Measurements from ENCODE around the gene ZBTB7B. TPM values are rescaled to one million over a fixed set of nuclear protein-coding genes. Genes with fewer than 3 reads are reported as not detected.

ZBTB7B gene
- total RNA-seq, 1 experiment from 2014 or later: 38.3 TPM

DNA sequence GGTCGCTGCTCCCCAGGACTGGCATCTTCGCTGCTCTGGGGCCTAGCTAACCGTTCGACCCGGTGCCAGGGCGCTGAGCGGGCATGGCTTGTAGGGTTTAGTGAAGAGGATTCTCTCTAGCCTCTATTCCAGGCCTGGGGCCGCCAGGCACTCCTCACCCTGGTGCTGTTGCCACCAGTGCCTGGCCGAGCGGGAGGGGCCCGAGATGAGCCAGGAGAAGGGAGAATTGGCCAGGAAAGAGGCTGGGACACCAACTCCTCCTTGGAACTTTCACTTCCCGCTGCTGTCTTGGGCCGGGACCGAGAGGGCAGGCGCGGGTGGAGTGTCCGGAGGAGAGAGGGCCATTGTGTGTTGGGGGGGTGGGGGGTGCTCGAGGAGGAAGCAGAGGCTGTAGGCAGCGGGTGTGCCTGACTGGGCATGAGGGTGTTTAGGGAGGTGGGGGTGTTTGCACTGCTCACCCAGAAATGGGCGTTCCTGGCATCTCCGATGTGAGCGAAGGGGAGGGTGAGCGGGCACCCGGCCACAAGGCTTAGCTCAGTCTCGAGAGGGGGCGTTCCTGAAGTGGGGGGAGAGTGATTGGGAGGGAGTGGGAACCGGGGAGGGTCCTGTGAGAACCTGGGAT, 49.3 kb downstream of the ZBTB7B start:
- Histone ChIP-seq H3K79me1 (ENCODE audit: insufficient read depth, low read depth, low read length, poor library complexity, severe bottlenecking) (no peaks in the 10 kb centered on the region), H3T11ph (ENCODE audit: low read length) (no peak overlapping the region), H3K27ac (ENCODE audit: insufficient read length, low read depth, low read length) (no peak overlapping the region), H4K20me1 (ENCODE audit: control insufficient read depth, insufficient read depth, insufficient read length) (no peaks in the 10 kb centered on the region), H4K5ac (ENCODE audit: insufficient read length, low read depth, low read length) (no peak overlapping the region), H3K27me3 (ENCODE audit: insufficient read depth, low read length) (peaks cover 4% of the 10 kb centered on the region; the same call in 1 of the 2 replicates), H2BK15ac (ENCODE audit: low read depth, low read length) (no peak overlapping the region), H2BK120ac (ENCODE audit: low read depth, low read length, poor library complexity, severe bottlenecking) (no peak overlapping the region), H3K4me1 (ENCODE audit: insufficient read depth, low read length) (no peaks in the 10 kb centered on the region; the same call in 1 of the 2 replicates), H2AK5ac (ENCODE audit: insufficient read length, low read length) (no peak overlapping the region), H3K4ac (ENCODE audit: low read depth, low read length) (no peak overlapping the region), H3K4me2 (ENCODE audit: insufficient read depth, insufficient read length, low read length) (peak overlapping the region; percentile 67), H3K23me2 (ENCODE audit: insufficient read length, low read depth, low read length, poor library complexity, severe bottlenecking) (peaks cover 16% of the 10 kb centered on the region), H3K9me3 (ENCODE audit: control insufficient read depth, low read depth, low read length) (no peaks in the 10 kb centered on the region), H2BK5ac (ENCODE audit: insufficient read length, low read length) (no peak overlapping the region), H3K56ac (ENCODE audit: insufficient read length, low read depth, low read length) (no peak overlapping the region), H4K8ac (replicated peaks; ENCODE audit: insufficient read length, low read depth, low read length) (no peak overlapping the region), H3K9ac (ENCODE audit: extremely low read depth, insufficient read length, low read length) (peak overlapping the region; percentile 4), H2AFZ (ENCODE audit: low read length) (no peak overlapping the region), H4K91ac (ENCODE audit: insufficient read length, low read depth, low read length) (no peak overlapping the region), H3K79me2 (ENCODE audit: insufficient read depth, low read length) (no peaks in the 10 kb centered on the region), H3K18ac (ENCODE audit: insufficient read length, low read depth, low read length) (no peak overlapping the region), H2BK20ac (ENCODE audit: low read depth, low read length, poor library complexity, severe bottlenecking) (no peak overlapping the region), H2BK12ac (ENCODE audit: insufficient read length, low read depth, low read length) (no peak overlapping the region), H3K14ac (ENCODE audit: insufficient read depth, low read length) (no peak overlapping the region; the same call in 1 of the 2 replicates), H3K23ac (ENCODE audit: insufficient read length, low read depth, low read length) (no peak overlapping the region)
- Mint-ChIP-seq H3K27me3 (ENCODE audit: low read depth) (peaks cover 19% of the 10 kb centered on the region), H3K4me3 (peak overlapping the region; percentile 64 to 83), H3K9me3 (no peaks in the 10 kb centered on the region), H3K36me3 (ENCODE audit: insufficient read depth in 1 of 3, low read depth in 3 of 3) (peaks cover 7 to 13% (median 8%) of the 10 kb centered on the region in 3 experiments; a peak in 5 of 7 replicates), H3K27ac (no peak overlapping the region), H3K4me1 (peaks cover 23 to 37% of the 10 kb centered on the region in 2 experiments)
- TF ChIP-seq, protein P1, sequence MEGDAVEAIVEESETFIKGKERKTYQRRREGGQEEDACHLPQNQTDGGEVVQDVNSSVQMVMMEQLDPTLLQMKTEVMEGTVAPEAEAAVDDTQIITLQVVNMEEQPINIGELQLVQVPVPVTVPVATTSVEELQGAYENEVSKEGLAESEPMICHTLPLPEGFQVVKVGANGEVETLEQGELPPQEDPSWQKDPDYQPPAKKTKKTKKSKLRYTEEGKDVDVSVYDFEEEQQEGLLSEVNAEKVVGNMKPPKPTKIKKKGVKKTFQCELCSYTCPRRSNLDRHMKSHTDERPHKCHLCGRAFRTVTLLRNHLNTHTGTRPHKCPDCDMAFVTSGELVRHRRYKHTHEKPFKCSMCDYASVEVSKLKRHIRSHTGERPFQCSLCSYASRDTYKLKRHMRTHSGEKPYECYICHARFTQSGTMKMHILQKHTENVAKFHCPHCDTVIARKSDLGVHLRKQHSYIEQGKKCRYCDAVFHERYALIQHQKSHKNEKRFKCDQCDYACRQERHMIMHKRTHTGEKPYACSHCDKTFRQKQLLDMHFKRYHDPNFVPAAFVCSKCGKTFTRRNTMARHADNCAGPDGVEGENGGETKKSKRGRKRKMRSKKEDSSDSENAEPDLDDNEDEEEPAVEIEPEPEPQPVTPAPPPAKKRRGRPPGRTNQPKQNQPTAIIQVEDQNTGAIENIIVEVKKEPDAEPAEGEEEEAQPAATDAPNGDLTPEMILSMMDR (conservative IDR thresholded peaks at IDR 0.05): no peak
- DNase-seq: no peak
- no CpG with 5 or more reads among the region's 27 CpGs for WGBS (ENCODE audit: extremely low coverage, insufficient read length, low lambda C conversion rate)
